Glutamatergic neuron (in vitro differentiated cells): ENCODE measurements around the gene ASTN2. TPM values are rescaled to one million over a fixed set of nuclear protein-coding genes. Genes with fewer than 3 reads are reported as not detected.

Experiments
- DNase-seq: peaks from one replicate; pipeline ENCODE4 v3.0.0; 2022
- H3K27ac Mint-ChIP-seq: one replicate; pipeline ENCODE4 v1.8.0; 2020; ENCODE audit warnings: mild to moderate bottlenecking, mixed read lengths, inconsistent platforms; ENCODE audit not compliant: unreplicated experiment
- H3K27me3 Mint-ChIP-seq: one replicate; pipeline ENCODE4 v1.8.0; 2020; ENCODE audit warnings: mild to moderate bottlenecking, moderate library complexity, mixed read lengths, inconsistent platforms; ENCODE audit not compliant: unreplicated experiment
- H3K36me3 Mint-ChIP-seq: one replicate; pipeline ENCODE4 v1.8.0; 2020; ENCODE audit warnings: mild to moderate bottlenecking, mixed read lengths, inconsistent platforms; ENCODE audit not compliant: unreplicated experiment
- H3K4me1 Mint-ChIP-seq: one replicate; pipeline ENCODE4 v1.8.0; 2020; ENCODE audit warnings: mild to moderate bottlenecking, low read depth, mixed read lengths, inconsistent platforms; ENCODE audit not compliant: unreplicated experiment
- H3K4me3 Mint-ChIP-seq: one replicate; pipeline ENCODE4 v1.8.0; 2020; ENCODE audit warnings: mild to moderate bottlenecking, mixed read lengths, inconsistent platforms; ENCODE audit not compliant: unreplicated experiment
- H3K9me3 Mint-ChIP-seq: one replicate; pipeline ENCODE4 v1.8.0; 2020; ENCODE audit warnings: mild to moderate bottlenecking, moderate library complexity, mixed read lengths, inconsistent platforms; ENCODE audit not compliant: unreplicated experiment
- total RNA-seq: library from RNA; stranded (reverse); fragmentation: NEBNext Ultra II Directional; extraction: Animal tissue kit (Norgen Biotek cat#: 25700); gene quantifications from one replicate; pipeline ENCODE4 v1.2.1, GENCODE V29; 2021; ENCODE audit not compliant: unreplicated experiment
- TF ChIP-seq, protein P1 (sequence below): fragments of 200-600 bp; sonication (generic); IDR thresholded peaks from one replicate; pipeline ENCODE4 v1.5.0; 2021; ENCODE audit not compliant: partially characterized antibody, unreplicated experiment

The ASTN2 gene
- total RNA-seq, 1 donor from 2014 or later: 134 TPM

- Mint-ChIP-seq H3K36me3 (peaks cover 4% of the 10 kb centered on the region), H3K27ac (no peak overlapping the region), H3K9me3 (peaks cover 2% of the 10 kb centered on the region), H3K4me3 (no peak overlapping the region), H3K4me1 (peaks cover 3% of the 10 kb centered on the region), H3K27me3 (peaks cover 12% of the 10 kb centered on the region)
- DNase-seq: no peak
- TF ChIP-seq, protein P1, sequence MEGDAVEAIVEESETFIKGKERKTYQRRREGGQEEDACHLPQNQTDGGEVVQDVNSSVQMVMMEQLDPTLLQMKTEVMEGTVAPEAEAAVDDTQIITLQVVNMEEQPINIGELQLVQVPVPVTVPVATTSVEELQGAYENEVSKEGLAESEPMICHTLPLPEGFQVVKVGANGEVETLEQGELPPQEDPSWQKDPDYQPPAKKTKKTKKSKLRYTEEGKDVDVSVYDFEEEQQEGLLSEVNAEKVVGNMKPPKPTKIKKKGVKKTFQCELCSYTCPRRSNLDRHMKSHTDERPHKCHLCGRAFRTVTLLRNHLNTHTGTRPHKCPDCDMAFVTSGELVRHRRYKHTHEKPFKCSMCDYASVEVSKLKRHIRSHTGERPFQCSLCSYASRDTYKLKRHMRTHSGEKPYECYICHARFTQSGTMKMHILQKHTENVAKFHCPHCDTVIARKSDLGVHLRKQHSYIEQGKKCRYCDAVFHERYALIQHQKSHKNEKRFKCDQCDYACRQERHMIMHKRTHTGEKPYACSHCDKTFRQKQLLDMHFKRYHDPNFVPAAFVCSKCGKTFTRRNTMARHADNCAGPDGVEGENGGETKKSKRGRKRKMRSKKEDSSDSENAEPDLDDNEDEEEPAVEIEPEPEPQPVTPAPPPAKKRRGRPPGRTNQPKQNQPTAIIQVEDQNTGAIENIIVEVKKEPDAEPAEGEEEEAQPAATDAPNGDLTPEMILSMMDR: no peak
These were observed 797.5 kb downstream of the ASTN2 start for GRCh38 chr9:116617389-116617788.

DNA sequence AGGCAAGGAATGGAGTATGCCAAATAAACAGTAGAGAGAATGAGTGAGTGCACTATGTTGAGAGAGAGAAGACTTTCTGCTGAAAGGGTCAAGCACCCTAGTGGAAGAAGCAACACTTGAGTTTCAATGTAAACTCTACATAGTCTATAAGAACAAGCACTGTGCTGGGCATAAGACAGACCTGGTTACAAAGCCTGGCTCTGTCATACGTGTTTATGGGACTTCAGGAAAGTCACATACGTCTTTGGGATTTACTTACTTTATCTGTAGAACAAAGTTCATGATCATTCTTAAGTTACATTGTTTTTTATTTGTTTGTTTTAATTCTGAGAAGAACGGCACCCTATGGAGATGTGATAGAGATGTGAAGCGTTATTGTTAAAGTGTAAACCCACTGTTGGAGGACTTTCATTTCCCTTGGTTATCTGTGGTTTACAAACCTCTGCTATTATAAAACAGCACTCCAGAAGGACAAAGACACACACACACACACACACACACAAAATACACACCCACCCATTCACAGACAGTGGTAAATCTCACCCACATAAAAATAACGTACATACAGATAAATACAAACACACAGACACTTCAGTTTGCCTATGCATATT is 798.4 kb downstream of the ASTN2 start:
- TF ChIP-seq, protein P1: no peak

GRCh38 chr9:116608064-116608463 is 806.8 kb downstream of the ASTN2 start:
- Mint-ChIP-seq H3K4me3 (no peak overlapping the region), H3K36me3 (no peaks in the 10 kb centered on the region), H3K27ac (no peak overlapping the region), H3K27me3 (peaks cover 2% of the 10 kb centered on the region), H3K9me3 (no peaks in the 10 kb centered on the region), H3K4me1 (peaks cover 2% of the 10 kb centered on the region)
- no peak for DNase-seq
- TF ChIP-seq, protein P1: no peak

More for the DNA sequence above, 798.4 kb downstream of the ASTN2 start:
- DNase-seq: no peak
- Mint-ChIP-seq H3K27me3 (peaks cover 11% of the 10 kb centered on the region), H3K9me3 (peaks cover 2% of the 10 kb centered on the region), H3K27ac (no peak overlapping the region), H3K4me1 (no peaks in the 10 kb centered on the region), H3K4me3 (no peak overlapping the region), H3K36me3 (peaks cover 4% of the 10 kb centered on the region)

- no peak overlapping the region for H3K4me3 Mint-ChIP-seq
- TF ChIP-seq, protein P1: no peak
- H3K9me3 Mint-ChIP-seq: no peaks in the 10 kb centered on the region
- peaks cover 2% of the 10 kb centered on the region for H3K4me1 Mint-ChIP-seq
- no peak overlapping the region for H3K27ac Mint-ChIP-seq
- peaks cover 2% of the 10 kb centered on the region for H3K27me3 Mint-ChIP-seq
- no peak for DNase-seq
- no peaks in the 10 kb centered on the region for H3K36me3 Mint-ChIP-seq
These were observed 808.9 kb downstream of the ASTN2 start for GRCh38 chr9:116605904-116606341.

GRCh38 chr9:116605060-116605459 is 809.8 kb downstream of the ASTN2 start:
- peaks cover 2% of the 10 kb centered on the region for H3K27me3 Mint-ChIP-seq
- no peak for DNase-seq
- H3K36me3 Mint-ChIP-seq: no peaks in the 10 kb centered on the region
- H3K4me1 Mint-ChIP-seq: peaks cover 2% of the 10 kb centered on the region
- no peaks in the 10 kb centered on the region for H3K9me3 Mint-ChIP-seq
- no peak overlapping the region for H3K27ac Mint-ChIP-seq
- H3K4me3 Mint-ChIP-seq: no peak overlapping the region
- TF ChIP-seq, protein P1: no peak
